Measurements from ENCODE around the gene LDLRAD2. TPM values are rescaled to one million over a fixed set of nuclear protein-coding genes. Genes with fewer than 3 reads are reported as not detected.
A peak's percentile ranks its signal among the peaks of the same experiment; 100 is the strongest.

Gene LDLRAD2
- total and polyA plus RNA-seq, 2 of the 8 experiments (the other 6 are each of a cell fraction or from before 2014, with no cell fraction given): 0.48 to 0.74 TPM

GRCh38 chr1:21833392-21833976 is 21.4 kb downstream of the LDLRAD2 start:
- no peak overlapping the region for H3K9ac ChIP-seq (replicated peaks in 1 of 4; ENCODE audit: extremely low read depth in 1 of 4, low read depth in 3 of 4, low read length in 3 of 4)
- ChIA-PET CTCF (ENCODE audit: partially characterized antibody) (no interaction called here), POLR2A (ENCODE audit: partially characterized antibody) (no interaction called here)
- H4K8ac ChIP-seq (ENCODE audit: extremely low read depth, insufficient read depth, low read length): no peak overlapping the region
- DNase-seq (ENCODE audit: low read depth in 1 of 2, low spot score in 2 of 2): no peak
- no peaks in the 10 kb centered on the region for H3K4me1 ChIP-seq (replicated peaks in 1 of 4; ENCODE audit: control insufficient read depth in 3 of 4, insufficient read depth in 4 of 4, low read length in 3 of 4)
- no peak for FAIRE-seq
- H3K23ac ChIP-seq (ENCODE audit: insufficient read length): no peak overlapping the region
- H3K79me2 ChIP-seq (ENCODE audit: control insufficient read depth in 1 of 2, insufficient read depth in 2 of 2, low read length in 2 of 2): no peaks in the 10 kb centered on the region
- no peak overlapping the region for H2BK15ac ChIP-seq (ENCODE audit: low read length)
- no peak overlapping the region for H2AFZ ChIP-seq (ENCODE audit: low read length)
- peaks cover 7 to 8% of the 10 kb centered on the region in 2 experiments; a peak in 3 of 4 replicates for H3K9me3 ChIP-seq (ENCODE audit: insufficient read depth in 2 of 2, low read depth in 1 of 2, low read length in 1 of 2)
- no peak overlapping the region for H3K56ac ChIP-seq (replicated peaks; ENCODE audit: insufficient read length, low read depth, low read length)
- no peak overlapping the region for H3K14ac ChIP-seq (ENCODE audit: insufficient read length)
- no peak overlapping the region for H2BK12ac ChIP-seq (ENCODE audit: low read depth, low read length)
- H2BK20ac ChIP-seq (ENCODE audit: low read length): no peak overlapping the region
- peaks cover 22 to 67% (median 60%) of the 10 kb centered on the region in 4 experiments for H3K36me3 ChIP-seq (ENCODE audit: control insufficient read depth in 2 of 4, insufficient read depth in 4 of 4, low read length in 3 of 4)
- no peaks in the 10 kb centered on the region for H3K79me1 ChIP-seq (ENCODE audit: low read depth, low read length)
- H3K23me2 ChIP-seq (ENCODE audit: low read depth, low read length): no peaks in the 10 kb centered on the region
- H3K18ac ChIP-seq (ENCODE audit: extremely low read depth, low read length): no peak overlapping the region
- no peak overlapping the region for H4K91ac ChIP-seq (replicated peaks; ENCODE audit: insufficient read length, low read length)
- no peak overlapping the region for H2AK5ac ChIP-seq (ENCODE audit: low read depth, low read length)
- H2BK120ac ChIP-seq (replicated peaks; ENCODE audit: low read depth, low read length): no peak overlapping the region
- no peak overlapping the region for H2BK5ac ChIP-seq (ENCODE audit: low read depth, low read length)
- 92% methylated on average over 11 of the region's 11 CpGs; no CpG with 5 or more reads in 1 of the 2 experiments for WGBS, 2 experiments (ENCODE audit: extremely low coverage in 1 of 2, insufficient coverage in 1 of 2, insufficient read length in 1 of 2, insufficient replicate concordance in 2 of 2, low coverage in 1 of 2, low lambda C conversion rate in 2 of 2, missing lambda C conversion rate in 1 of 2)
- no peak overlapping the region for H3K4ac ChIP-seq (replicated peaks; ENCODE audit: insufficient read length, low read depth, low read length)
- TF ChIP-seq JUN (IDR thresholded peaks at IDR 0.05; ENCODE audit: low read depth, low read length) (no peak), EP300 (IDR thresholded peaks at IDR 0.05; ENCODE audit: borderline replicate concordance in 1 of 2, low read depth in 2 of 2, low read length in 2 of 2) (no peak), SP2 (IDR thresholded peaks at IDR 0.05; ENCODE audit: low read length) (no peak), ATF3 (IDR thresholded peaks at IDR 0.05; ENCODE audit: insufficient read depth, low read depth, low read length) (no peak), CTBP2 (IDR thresholded peaks at IDR 0.05; ENCODE audit: borderline replicate concordance, insufficient read depth, insufficient read length, low read length) (no peak), SP4 (IDR thresholded peaks at IDR 0.05; ENCODE audit: low read length) (no peak)
- H3K27me3 ChIP-seq (replicated peaks in 1 of 4; ENCODE audit: control insufficient read depth in 3 of 4, extremely low read depth in 1 of 4, insufficient read depth in 3 of 4, low read length in 3 of 4): no peaks in the 10 kb centered on the region
- H4K5ac ChIP-seq (ENCODE audit: insufficient read length, low read depth, low read length): no peak overlapping the region
- H3K27ac ChIP-seq (ENCODE audit: low read depth, low read length): 0 out of 2 replicates have a peak overlapping the region, but pooled peaks have one; percentile 33
- H4K20me1 ChIP-seq (replicated peaks in 1 of 2; ENCODE audit: control insufficient read depth in 1 of 2, insufficient read depth in 2 of 2, low read length in 2 of 2): peaks cover 0 to 5% of the 10 kb centered on the region in 2 experiments
- H3K4me2 ChIP-seq (ENCODE audit: insufficient read depth in 1 of 2, low read depth in 2 of 2, low read length in 2 of 2): no peak overlapping the region
- H3K4me3 ChIP-seq (ENCODE audit: extremely low read depth in 1 of 4, insufficient read depth in 2 of 4, low read depth in 3 of 4, low read length in 4 of 4): no peak overlapping the region

Data from H1 (cell line).